H1 (cell line): Measurements from ENCODE around the gene PRR5. TPM values are rescaled to one million over a fixed set of nuclear protein-coding genes. Genes with fewer than 3 reads are reported as not detected.

ENCODE experiments used
- RNF2 ChIP-seq: fragments of 200-900, 300-1000 bp; sonication (generic); IDR thresholded peaks from 2 replicates; pipeline ENCODE4 v1.7.1; 2016; ENCODE audit warnings: borderline replicate concordance, low read depth, mild to moderate bottlenecking, antibody characterized with exemption, low read length; ENCODE audit not compliant: poor library complexity, severe bottlenecking; ENCODE audit errors: missing control alignments
- polyA plus RNA-seq, 7 experiments: library from polyadenylated mRNA; depleted of rRNA in 3 of 7; stranded (reverse) in 5 of 7; unstranded in 2 of 7; fragments of >200 nt in 5 of 7; fragments of 200-250 nt in 2 of 7; gene quantifications; 1 replicate in 5 of 7; 2 replicates in 1 of 7; 4 replicates in 1 of 7; pipeline versions ENCODE4 v1.2.1 to v1.2.3, GENCODE V29; 2011 to 2013; ENCODE audit warnings: missing spikeins in 2 of 7, mixed read lengths in 2 of 7
- total RNA-seq: library from RNA; stranded (reverse); fragmentation: NEBNext Ultra II Directional; extraction: Animal tissue kit (Norgen Biotek cat#: 25700); gene quantifications from 2 replicates; pipeline ENCODE4 v1.2.1, GENCODE V29; 2021

The PRR5 gene
- total and polyA plus RNA-seq, 2 of the 8 experiments (the other 6 are each of a cell fraction or from before 2014, with no cell fraction given), result 16.5 to 25.7 TPM

- no peak for TF ChIP-seq RNF2
These were observed 1.5 kb upstream of the PRR5 start (continued) for GRCh38 chr22:44700456-44700855.
